Large intestine (tissue), 3 donors: Measurements from ENCODE around the gene SUN5. TPM values are rescaled to one million over a fixed set of nuclear protein-coding genes. Genes with fewer than 3 reads are reported as not detected.

Experiments
- DNase-seq, 2 donors: peaks; one replicate each; pipeline versions ENCODE4 v3.0.0 to v3.0.0-alpha.2; 2013
- H3K27ac ChIP-seq: one replicate; pipeline ENCODE4 v1.5.1; 2013; ENCODE audit warnings: low read length
- H3K27me3 ChIP-seq: 2 replicates; pipeline ENCODE4 v1.6.1; 2013; ENCODE audit warnings: low read length; ENCODE audit not compliant: control insufficient read depth, insufficient read depth
- H3K36me3 ChIP-seq: 2 replicates; pipeline ENCODE4 v1.6.1; 2013; ENCODE audit warnings: low read length; ENCODE audit not compliant: control insufficient read depth, insufficient read depth
- H3K4me1 ChIP-seq: one replicate; pipeline ENCODE4 v1.6.1; 2013; ENCODE audit warnings: low read length; ENCODE audit not compliant: control insufficient read depth, insufficient read depth
- H3K4me3 ChIP-seq: one replicate; pipeline ENCODE4 v1.5.1; 2013; ENCODE audit warnings: low read length
- H3K9me3 ChIP-seq: one replicate; pipeline ENCODE4 v1.6.1; 2013; ENCODE audit warnings: mild to moderate bottlenecking, low read depth, low read length, moderate library complexity; ENCODE audit not compliant: control insufficient read depth
- WGBS: methylation state at CpG from one replicate; pipeline ENCODE4 v1.1.5; 2013; ENCODE audit warnings: low lambda C conversion rate; ENCODE audit not compliant: insufficient coverage; 5-methylcytosine and 5-hydroxymethylcytosine counted together
- polyA plus RNA-seq: library from polyadenylated mRNA; unstranded; fragments of 120-200 nt; gene quantifications from one replicate; pipeline ENCODE4 v1.2.1, GENCODE V29; 2013

The SUN5 gene
- polyA plus RNA-seq, 1 donor, result not detected

- Histone ChIP-seq H3K27me3 (no peaks in the 10 kb centered on the region), H3K36me3 (no peaks in the 10 kb centered on the region), H3K4me1 (no peaks in the 10 kb centered on the region), H3K27ac (no peak overlapping the region), H3K9me3 (no peaks in the 10 kb centered on the region), H3K4me3 (no peak overlapping the region)
- no peak for DNase-seq
- WGBS, result 70% methylated on average over 2 of the region's 5 CpGs
Observed at GRCh38 chr20:33037456-33037855, 33.2 kb upstream of the SUN5 start.

GRCh38 chr20:33034901-33035492 is 30.8 kb upstream of the SUN5 start:
- DNase-seq, result no peak
- H3K9me3 ChIP-seq, result no peaks in the 10 kb centered on the region
- WGBS, result no CpG with 5 or more reads among the region's 6 CpGs
- no peaks in the 10 kb centered on the region for H3K36me3 ChIP-seq
- no peak overlapping the region for H3K27ac ChIP-seq
- no peak overlapping the region for H3K4me3 ChIP-seq
- H3K4me1 ChIP-seq, result no peaks in the 10 kb centered on the region
- no peaks in the 10 kb centered on the region for H3K27me3 ChIP-seq

GRCh38 chr20:33034115-33034514 is 29.9 kb upstream of the SUN5 start:
- no peak for DNase-seq
- no peak overlapping the region for H3K4me3 ChIP-seq
- WGBS, result no CpG with 5 or more reads among the region's 5 CpGs
- H3K4me1 ChIP-seq, result no peaks in the 10 kb centered on the region
- H3K36me3 ChIP-seq, result no peaks in the 10 kb centered on the region
- no peaks in the 10 kb centered on the region for H3K9me3 ChIP-seq
- no peaks in the 10 kb centered on the region for H3K27me3 ChIP-seq
- no peak overlapping the region for H3K27ac ChIP-seq

- Histone ChIP-seq H3K4me1 (no peaks in the 10 kb centered on the region), H3K9me3 (no peaks in the 10 kb centered on the region), H3K36me3 (no peaks in the 10 kb centered on the region), H3K4me3 (no peak overlapping the region), H3K27ac (no peak overlapping the region), H3K27me3 (no peaks in the 10 kb centered on the region)
- no peak for DNase-seq
- WGBS, result 100% methylated on average over 1 of the region's 5 CpGs
Observed at GRCh38 chr20:33033381-33033780, 29.1 kb upstream of the SUN5 start.

GRCh38 chr20:33032555-33032954 is 28.3 kb upstream of the SUN5 start:
- Histone ChIP-seq H3K9me3 (no peaks in the 10 kb centered on the region), H3K27ac (no peak overlapping the region), H3K27me3 (no peaks in the 10 kb centered on the region), H3K4me3 (no peak overlapping the region), H3K4me1 (no peaks in the 10 kb centered on the region), H3K36me3 (no peaks in the 10 kb centered on the region)
- DNase-seq, result no peak
- WGBS, result 80% methylated on average over 1 of the region's 6 CpGs

- WGBS, result no CpG with 5 or more reads among the region's 10 CpGs
- Histone ChIP-seq H3K4me1 (no peaks in the 10 kb centered on the region), H3K27ac (no peak within 1 kb of the TSS), H3K27me3 (no peaks in the 10 kb centered on the region), H3K36me3 (no peaks in the 10 kb centered on the region), H3K4me3 (no peak within 1 kb of the TSS), H3K9me3 (no peaks in the 10 kb centered on the region)
- no peak for DNase-seq
Observed at GRCh38 chr20:33031531-33031930, 27.3 kb upstream of the SUN5 start, which contains the start of gene BPIFB6. Gene BPIFB6, plus strand, starts transcription at chr20:33031648. Its CDS starts 0 bp downstream, at chr20:33031648.

- H3K27ac ChIP-seq, result no peak overlapping the region
- H3K4me3 ChIP-seq, result no peak overlapping the region
- DNase-seq, result no peak
- no peaks in the 10 kb centered on the region for H3K36me3 ChIP-seq
- H3K4me1 ChIP-seq, result no peaks in the 10 kb centered on the region
- no peaks in the 10 kb centered on the region for H3K27me3 ChIP-seq
- 100% methylated on average over 1 of the region's 6 CpGs for WGBS
- H3K9me3 ChIP-seq, result no peaks in the 10 kb centered on the region
Observed at GRCh38 chr20:33030569-33030968, 26.3 kb upstream of the SUN5 start.

- no peaks in the 10 kb centered on the region for H3K4me1 ChIP-seq
- WGBS, result no CpG with 5 or more reads among the region's 9 CpGs
- H3K27me3 ChIP-seq, result no peaks in the 10 kb centered on the region
- no peak overlapping the region for H3K27ac ChIP-seq
- no peaks in the 10 kb centered on the region for H3K36me3 ChIP-seq
- no peak for DNase-seq
- H3K9me3 ChIP-seq, result no peaks in the 10 kb centered on the region
- H3K4me3 ChIP-seq, result no peak overlapping the region
Observed at GRCh38 chr20:33030076-33030475, 25.8 kb upstream of the SUN5 start.

GRCh38 chr20:33028875-33029274 is 24.6 kb upstream of the SUN5 start:
- no CpG with 5 or more reads among the region's 7 CpGs for WGBS
- H3K4me3 ChIP-seq, result no peak overlapping the region
- H3K36me3 ChIP-seq, result no peaks in the 10 kb centered on the region

GRCh38 chr20:33027769-33028751 is 23.8 kb upstream of the SUN5 start:
- Histone ChIP-seq H3K9me3 (no peaks in the 10 kb centered on the region), H3K36me3 (no peaks in the 10 kb centered on the region), H3K4me3 (no peak overlapping the region), H3K27ac (no peak overlapping the region), H3K4me1 (peaks cover 3% of the 10 kb centered on the region), H3K27me3 (no peaks in the 10 kb centered on the region)
- 83% methylated on average over 1 of the region's 12 CpGs for WGBS
- no peak for DNase-seq

More at GRCh38 chr20:33028875-33029274, 24.6 kb upstream of the SUN5 start:
- DNase-seq, result no peak
- no peaks in the 10 kb centered on the region for H3K9me3 ChIP-seq
- no peak overlapping the region for H3K27ac ChIP-seq
- no peaks in the 10 kb centered on the region for H3K27me3 ChIP-seq
- no peaks in the 10 kb centered on the region for H3K4me1 ChIP-seq
